Measurements from ENCODE around the gene UBQLN4.

The UBQLN4 gene

DNA sequence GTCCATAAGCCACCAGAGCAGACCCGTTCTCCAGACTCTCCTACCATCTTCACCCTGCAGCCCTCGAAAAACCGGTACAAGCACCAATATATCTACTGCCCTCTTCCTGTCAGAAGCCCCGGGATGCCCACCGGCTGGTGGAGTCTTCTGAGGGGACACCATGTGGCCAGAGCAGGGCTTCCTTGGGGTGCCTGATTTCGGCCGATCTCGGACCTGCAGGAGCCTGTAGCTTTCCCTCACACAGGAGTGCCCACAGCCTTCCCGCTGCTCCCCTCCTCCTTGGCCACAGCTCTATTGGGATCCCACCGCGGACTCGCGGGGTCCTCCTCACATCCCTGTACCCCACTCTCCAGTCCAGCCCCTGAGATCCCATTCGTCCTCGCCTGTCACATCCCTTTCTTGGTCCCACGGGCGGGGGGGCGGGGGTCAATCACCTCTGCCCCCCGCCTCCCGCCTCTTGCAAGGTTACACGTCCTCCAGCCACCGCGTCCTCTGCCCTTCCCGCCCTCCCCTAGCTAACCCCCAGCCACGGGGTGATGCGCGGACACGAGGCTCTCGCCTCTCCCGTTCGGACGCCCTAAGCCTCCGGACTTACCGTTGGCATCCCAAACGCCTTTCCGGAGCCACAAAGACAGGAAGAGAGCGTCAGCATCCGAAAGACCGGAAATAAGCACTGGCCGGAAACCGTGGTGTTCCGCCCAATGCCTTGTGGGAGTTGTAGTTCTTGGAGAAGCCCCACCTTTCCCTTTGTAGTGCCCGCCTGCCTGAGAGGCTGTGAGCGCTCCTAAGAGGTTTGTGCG lies 33.1 kb downstream of the UBQLN4 start, which contains the start of gene SSR2 (continued):
- TF ChIP-seq SETDB1 (IDR thresholded peaks at IDR 0.05; ENCODE audit: insufficient read length, low read length), result no peak
- no peak for TF ChIP-seq ZSCAN23 (tag by site-specific recombination; IDR thresholded peaks at IDR 0.05)
- TF ChIP-seq ZNF175 (tag by site-specific recombination; IDR thresholded peaks at IDR 0.05), result no peak
- peak; percentile 39; the same call in 1 of the 2 replicates for TF ChIP-seq ZNF600 (tag by site-specific recombination; IDR thresholded peaks at IDR 0.05)
- TF ChIP-seq, protein P1, sequence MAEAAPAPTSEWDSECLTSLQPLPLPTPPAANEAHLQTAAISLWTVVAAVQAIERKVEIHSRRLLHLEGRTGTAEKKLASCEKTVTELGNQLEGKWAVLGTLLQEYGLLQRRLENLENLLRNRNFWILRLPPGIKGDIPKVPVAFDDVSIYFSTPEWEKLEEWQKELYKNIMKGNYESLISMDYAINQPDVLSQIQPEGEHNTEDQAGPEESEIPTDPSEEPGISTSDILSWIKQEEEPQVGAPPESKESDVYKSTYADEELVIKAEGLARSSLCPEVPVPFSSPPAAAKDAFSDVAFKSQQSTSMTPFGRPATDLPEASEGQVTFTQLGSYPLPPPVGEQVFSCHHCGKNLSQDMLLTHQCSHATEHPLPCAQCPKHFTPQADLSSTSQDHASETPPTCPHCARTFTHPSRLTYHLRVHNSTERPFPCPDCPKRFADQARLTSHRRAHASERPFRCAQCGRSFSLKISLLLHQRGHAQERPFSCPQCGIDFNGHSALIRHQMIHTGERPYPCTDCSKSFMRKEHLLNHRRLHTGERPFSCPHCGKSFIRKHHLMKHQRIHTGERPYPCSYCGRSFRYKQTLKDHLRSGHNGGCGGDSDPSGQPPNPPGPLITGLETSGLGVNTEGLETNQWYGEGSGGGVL (tag by site-specific recombination; IDR thresholded peaks at IDR 0.05), result no peak
- TF ChIP-seq OVOL3 (tag by site-specific recombination; IDR thresholded peaks at IDR 0.05), result no peak
- no peak for TF ChIP-seq ZNF658 (tag by site-specific recombination; IDR thresholded peaks at IDR 0.05)
- no peak for TF ChIP-seq ZNF670 (tag by site-specific recombination; IDR thresholded peaks at IDR 0.05; ENCODE audit: low read depth)
- TF ChIP-seq, protein P2, sequence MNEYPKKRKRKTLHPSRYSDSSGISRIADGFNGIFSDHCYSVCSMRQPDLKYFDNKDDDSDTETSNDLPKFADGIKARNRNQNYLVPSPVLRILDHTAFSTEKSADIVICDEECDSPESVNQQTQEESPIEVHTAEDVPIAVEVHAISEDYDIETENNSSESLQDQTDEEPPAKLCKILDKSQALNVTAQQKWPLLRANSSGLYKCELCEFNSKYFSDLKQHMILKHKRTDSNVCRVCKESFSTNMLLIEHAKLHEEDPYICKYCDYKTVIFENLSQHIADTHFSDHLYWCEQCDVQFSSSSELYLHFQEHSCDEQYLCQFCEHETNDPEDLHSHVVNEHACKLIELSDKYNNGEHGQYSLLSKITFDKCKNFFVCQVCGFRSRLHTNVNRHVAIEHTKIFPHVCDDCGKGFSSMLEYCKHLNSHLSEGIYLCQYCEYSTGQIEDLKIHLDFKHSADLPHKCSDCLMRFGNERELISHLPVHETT (tag by site-specific recombination; IDR thresholded peaks at IDR 0.05), result no peak
- peak; percentile 90 for TF ChIP-seq ZNF335 (tag by site-specific recombination; conservative IDR thresholded peaks at IDR 0.05)
- TF ChIP-seq, protein P3, sequence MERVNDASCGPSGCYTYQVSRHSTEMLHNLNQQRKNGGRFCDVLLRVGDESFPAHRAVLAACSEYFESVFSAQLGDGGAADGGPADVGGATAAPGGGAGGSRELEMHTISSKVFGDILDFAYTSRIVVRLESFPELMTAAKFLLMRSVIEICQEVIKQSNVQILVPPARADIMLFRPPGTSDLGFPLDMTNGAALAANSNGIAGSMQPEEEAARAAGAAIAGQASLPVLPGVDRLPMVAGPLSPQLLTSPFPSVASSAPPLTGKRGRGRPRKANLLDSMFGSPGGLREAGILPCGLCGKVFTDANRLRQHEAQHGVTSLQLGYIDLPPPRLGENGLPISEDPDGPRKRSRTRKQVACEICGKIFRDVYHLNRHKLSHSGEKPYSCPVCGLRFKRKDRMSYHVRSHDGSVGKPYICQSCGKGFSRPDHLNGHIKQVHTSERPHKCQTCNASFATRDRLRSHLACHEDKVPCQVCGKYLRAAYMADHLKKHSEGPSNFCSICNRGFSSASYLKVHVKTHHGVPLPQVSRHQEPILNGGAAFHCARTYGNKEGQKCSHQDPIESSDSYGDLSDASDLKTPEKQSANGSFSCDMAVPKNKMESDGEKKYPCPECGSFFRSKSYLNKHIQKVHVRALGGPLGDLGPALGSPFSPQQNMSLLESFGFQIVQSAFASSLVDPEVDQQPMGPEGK (tag by site-specific recombination; IDR thresholded peaks at IDR 0.05), result peak; percentile 55; the same call in 1 of the 2 replicates
- TF ChIP-seq ZNF473 (tag by site-specific recombination; IDR thresholded peaks at IDR 0.05), result no peak
- TF ChIP-seq, protein P4, sequence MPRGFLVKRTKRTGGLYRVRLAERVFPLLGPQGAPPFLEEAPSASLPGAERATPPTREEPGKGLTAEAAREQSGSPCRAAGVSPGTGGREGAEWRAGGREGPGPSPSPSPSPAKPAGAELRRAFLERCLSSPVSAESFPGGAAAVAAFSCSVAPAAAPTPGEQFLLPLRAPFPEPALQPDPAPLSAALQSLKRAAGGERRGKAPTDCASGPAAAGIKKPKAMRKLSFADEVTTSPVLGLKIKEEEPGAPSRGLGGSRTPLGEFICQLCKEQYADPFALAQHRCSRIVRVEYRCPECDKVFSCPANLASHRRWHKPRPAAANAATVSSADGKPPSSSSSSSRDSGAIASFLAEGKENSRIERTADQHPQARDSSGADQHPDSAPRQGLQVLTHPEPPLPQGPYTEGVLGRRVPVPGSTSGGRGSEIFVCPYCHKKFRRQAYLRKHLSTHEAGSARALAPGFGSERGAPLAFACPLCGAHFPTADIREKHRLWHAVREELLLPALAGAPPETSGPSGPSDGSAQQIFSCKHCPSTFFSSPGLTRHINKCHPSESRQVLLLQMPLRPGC (tag by site-specific recombination; IDR thresholded peaks at IDR 0.05), result no peak
- TF ChIP-seq ZNF350 (tag by site-specific recombination; IDR thresholded peaks at IDR 0.05), result no peak
- no peak for TF ChIP-seq ZNF777 (tag by site-specific recombination; IDR thresholded peaks at IDR 0.05; ENCODE audit: borderline replicate concordance)
- TF ChIP-seq RBAK (tag by site-specific recombination; IDR thresholded peaks at IDR 0.05), result no peak
- TF ChIP-seq TCF7L2 (IDR thresholded peaks at IDR 0.05; ENCODE audit: borderline replicate concordance, low read depth, low read length), result peak; percentile 99
- TF ChIP-seq OSR2 (tag by site-specific recombination; IDR thresholded peaks at IDR 0.05), result no peak
- TF ChIP-seq, protein P5, sequence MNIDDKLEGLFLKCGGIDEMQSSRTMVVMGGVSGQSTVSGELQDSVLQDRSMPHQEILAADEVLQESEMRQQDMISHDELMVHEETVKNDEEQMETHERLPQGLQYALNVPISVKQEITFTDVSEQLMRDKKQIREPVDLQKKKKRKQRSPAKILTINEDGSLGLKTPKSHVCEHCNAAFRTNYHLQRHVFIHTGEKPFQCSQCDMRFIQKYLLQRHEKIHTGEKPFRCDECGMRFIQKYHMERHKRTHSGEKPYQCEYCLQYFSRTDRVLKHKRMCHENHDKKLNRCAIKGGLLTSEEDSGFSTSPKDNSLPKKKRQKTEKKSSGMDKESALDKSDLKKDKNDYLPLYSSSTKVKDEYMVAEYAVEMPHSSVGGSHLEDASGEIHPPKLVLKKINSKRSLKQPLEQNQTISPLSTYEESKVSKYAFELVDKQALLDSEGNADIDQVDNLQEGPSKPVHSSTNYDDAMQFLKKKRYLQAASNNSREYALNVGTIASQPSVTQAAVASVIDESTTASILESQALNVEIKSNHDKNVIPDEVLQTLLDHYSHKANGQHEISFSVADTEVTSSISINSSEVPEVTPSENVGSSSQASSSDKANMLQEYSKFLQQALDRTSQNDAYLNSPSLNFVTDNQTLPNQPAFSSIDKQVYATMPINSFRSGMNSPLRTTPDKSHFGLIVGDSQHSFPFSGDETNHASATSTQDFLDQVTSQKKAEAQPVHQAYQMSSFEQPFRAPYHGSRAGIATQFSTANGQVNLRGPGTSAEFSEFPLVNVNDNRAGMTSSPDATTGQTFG (tag by site-specific recombination; IDR thresholded peaks at IDR 0.05; ENCODE audit: borderline replicate concordance), result no peak
- TF ChIP-seq, protein P6, sequence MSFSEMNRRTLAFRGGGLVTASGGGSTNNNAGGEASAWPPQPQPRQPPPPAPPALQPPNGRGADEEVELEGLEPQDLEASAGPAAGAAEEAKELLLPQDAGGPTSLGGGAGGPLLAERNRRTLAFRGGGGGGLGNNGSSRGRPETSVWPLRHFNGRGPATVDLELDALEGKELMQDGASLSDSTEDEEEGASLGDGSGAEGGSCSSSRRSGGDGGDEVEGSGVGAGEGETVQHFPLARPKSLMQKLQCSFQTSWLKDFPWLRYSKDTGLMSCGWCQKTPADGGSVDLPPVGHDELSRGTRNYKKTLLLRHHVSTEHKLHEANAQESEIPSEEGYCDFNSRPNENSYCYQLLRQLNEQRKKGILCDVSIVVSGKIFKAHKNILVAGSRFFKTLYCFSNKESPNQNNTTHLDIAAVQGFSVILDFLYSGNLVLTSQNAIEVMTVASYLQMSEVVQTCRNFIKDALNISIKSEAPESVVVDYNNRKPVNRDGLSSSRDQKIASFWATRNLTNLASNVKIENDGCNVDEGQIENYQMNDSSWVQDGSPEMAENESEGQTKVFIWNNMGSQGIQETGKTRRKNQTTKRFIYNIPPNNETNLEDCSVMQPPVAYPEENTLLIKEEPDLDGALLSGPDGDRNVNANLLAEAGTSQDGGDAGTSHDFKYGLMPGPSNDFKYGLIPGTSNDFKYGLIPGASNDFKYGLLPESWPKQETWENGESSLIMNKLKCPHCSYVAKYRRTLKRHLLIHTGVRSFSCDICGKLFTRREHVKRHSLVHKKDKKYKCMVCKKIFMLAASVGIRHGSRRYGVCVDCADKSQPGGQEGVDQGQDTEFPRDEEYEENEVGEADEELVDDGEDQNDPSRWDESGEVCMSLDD (tag by site-specific recombination; IDR thresholded peaks at IDR 0.05), result no peak
- TF ChIP-seq ZNF707 (tag by site-specific recombination; IDR thresholded peaks at IDR 0.05), result no peak
- TF ChIP-seq ZNF529 (tag by site-specific recombination; IDR thresholded peaks at IDR 0.05; ENCODE audit: insufficient replicate concordance), result no peak
- TF ChIP-seq, protein P7, sequence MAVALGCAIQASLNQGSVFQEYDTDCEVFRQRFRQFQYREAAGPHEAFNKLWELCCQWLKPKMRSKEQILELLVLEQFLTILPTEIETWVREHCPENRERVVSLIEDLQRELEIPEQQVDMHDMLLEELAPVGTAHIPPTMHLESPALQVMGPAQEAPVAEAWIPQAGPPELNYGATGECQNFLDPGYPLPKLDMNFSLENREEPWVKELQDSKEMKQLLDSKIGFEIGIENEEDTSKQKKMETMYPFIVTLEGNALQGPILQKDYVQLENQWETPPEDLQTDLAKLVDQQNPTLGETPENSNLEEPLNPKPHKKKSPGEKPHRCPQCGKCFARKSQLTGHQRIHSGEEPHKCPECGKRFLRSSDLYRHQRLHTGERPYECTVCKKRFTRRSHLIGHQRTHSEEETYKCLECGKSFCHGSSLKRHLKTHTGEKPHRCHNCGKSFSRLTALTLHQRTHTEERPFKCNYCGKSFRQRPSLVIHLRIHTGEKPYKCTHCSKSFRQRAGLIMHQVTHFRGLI (tag by site-specific recombination; IDR thresholded peaks at IDR 0.05), result no peak
- TF ChIP-seq ZNF133 (tag by site-specific recombination; IDR thresholded peaks at IDR 0.05), result no peak
